ENCODE data around the gene GSTA5. TPM values are rescaled to one million over a fixed set of nuclear protein-coding genes. Genes with fewer than 3 reads are reported as not detected.

GSTA5 gene
- total and polyA plus RNA-seq, 2 of the 8 experiments (the other 6 are each of a cell fraction or from before 2014, with no cell fraction given) = not detected

DNA sequence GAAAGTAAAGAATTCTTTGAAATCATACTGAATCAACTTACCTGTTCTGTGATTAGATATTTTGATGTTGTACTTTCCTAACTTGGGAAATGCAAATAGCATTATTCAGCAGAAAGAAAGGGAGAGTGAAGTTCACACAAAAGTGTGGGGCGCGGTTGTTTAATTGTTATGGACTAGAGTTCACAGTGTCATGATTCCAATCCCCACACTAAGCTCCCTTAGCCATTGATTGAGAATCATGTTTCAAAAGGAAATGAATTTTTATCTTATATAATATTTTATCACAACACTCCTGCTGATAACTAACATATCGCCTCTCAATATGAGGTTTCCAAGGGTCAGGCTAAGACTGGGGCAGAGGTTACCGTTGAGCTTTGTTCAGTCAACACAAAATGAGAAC, 3.0 kb upstream of the GSTA5 start:
- peaks cover 0 to 3% of the 10 kb centered on the region in 2 experiments; a peak in 1 of 4 replicates for H3K9me3 ChIP-seq (ENCODE audit: insufficient read depth in 2 of 2, low read depth in 1 of 2, low read length in 1 of 2)
- no peak overlapping the region for H2AK5ac ChIP-seq (ENCODE audit: low read depth, low read length)
- H3K27me3 ChIP-seq (replicated peaks in 1 of 4; ENCODE audit: control insufficient read depth in 3 of 4, extremely low read depth in 1 of 4, insufficient read depth in 3 of 4, low read length in 3 of 4) = 0 out of 7 replicates have a peak, but pooled peaks cover 0 to 2% (median 0%) of the 10 kb centered on the region in 4 experiments
- H3K4ac ChIP-seq (replicated peaks; ENCODE audit: insufficient read length, low read depth, low read length) = no peak overlapping the region
- no peak overlapping the region for H3K14ac ChIP-seq (ENCODE audit: insufficient read length)
- H4K5ac ChIP-seq (ENCODE audit: insufficient read length, low read depth, low read length) = no peak overlapping the region
- no peak for DNase-seq (ENCODE audit: low read depth in 1 of 2, low spot score in 2 of 2)
- no peak overlapping the region for H2AFZ ChIP-seq (ENCODE audit: low read length)
- no peak overlapping the region for H3K4me2 ChIP-seq (ENCODE audit: insufficient read depth in 1 of 2, low read depth in 2 of 2, low read length in 2 of 2)
- no peak overlapping the region for H4K8ac ChIP-seq (ENCODE audit: extremely low read depth, insufficient read depth, low read length)
- no peak overlapping the region for H3K9ac ChIP-seq (replicated peaks in 1 of 4; ENCODE audit: extremely low read depth in 1 of 4, low read depth in 3 of 4, low read length in 3 of 4)
- no peak for FAIRE-seq
- no peak overlapping the region for H3K56ac ChIP-seq (replicated peaks; ENCODE audit: insufficient read length, low read depth, low read length)
- H2BK5ac ChIP-seq (ENCODE audit: low read depth, low read length) = no peak overlapping the region
- no peaks in the 10 kb centered on the region for H3K36me3 ChIP-seq (ENCODE audit: control insufficient read depth in 2 of 4, insufficient read depth in 4 of 4, low read length in 3 of 4)
- ChIA-PET CTCF (ENCODE audit: partially characterized antibody) (interaction anchor here (0.9 to 1.5 kb wide), 3 partner anchors 9 to 14 kb away, joined by 3 to 5 read pairs (median 4); no protein-coding TSS in a partner anchor), POLR2A (ENCODE audit: partially characterized antibody) (interaction anchor here (1.3 kb wide), 1 partner anchor 51 kb away, joined by 4 read pairs; no protein-coding TSS in a partner anchor)
- H2BK120ac ChIP-seq (replicated peaks; ENCODE audit: low read depth, low read length) = no peak overlapping the region
- H3K27ac ChIP-seq (ENCODE audit: low read depth, low read length) = no peak overlapping the region
- 0 out of 2 replicates have a peak, but pooled peaks cover 2% of the 10 kb centered on the region for H3K23me2 ChIP-seq (ENCODE audit: low read depth, low read length)
- H3K18ac ChIP-seq (ENCODE audit: extremely low read depth, low read length) = no peak overlapping the region
- no peak overlapping the region for H2BK12ac ChIP-seq (ENCODE audit: low read depth, low read length)
- no peaks in the 10 kb centered on the region for H3K79me2 ChIP-seq (ENCODE audit: control insufficient read depth in 1 of 2, insufficient read depth in 2 of 2, low read length in 2 of 2)
- no peak overlapping the region for H3K23ac ChIP-seq (ENCODE audit: insufficient read length)
- H2BK20ac ChIP-seq (ENCODE audit: low read length) = no peak overlapping the region
- 95% methylated on average over 4 of the region's 4 CpGs; no CpG with 5 or more reads in 1 of the 2 experiments for WGBS, 2 experiments (ENCODE audit: extremely low coverage in 1 of 2, insufficient coverage in 1 of 2, insufficient read length in 1 of 2, insufficient replicate concordance in 2 of 2, low coverage in 1 of 2, low lambda C conversion rate in 2 of 2, missing lambda C conversion rate in 1 of 2)
- H3K4me3 ChIP-seq (ENCODE audit: extremely low read depth in 1 of 4, insufficient read depth in 2 of 4, low read depth in 3 of 4, low read length in 4 of 4) = no peak overlapping the region
- no peak overlapping the region for H4K91ac ChIP-seq (replicated peaks; ENCODE audit: insufficient read length, low read length)
- no peaks in the 10 kb centered on the region for H3K4me1 ChIP-seq (replicated peaks in 1 of 4; ENCODE audit: control insufficient read depth in 3 of 4, insufficient read depth in 4 of 4, low read length in 3 of 4)
- no peaks in the 10 kb centered on the region for H4K20me1 ChIP-seq (replicated peaks in 1 of 2; ENCODE audit: control insufficient read depth in 1 of 2, insufficient read depth in 2 of 2, low read length in 2 of 2)
- H2BK15ac ChIP-seq (ENCODE audit: low read length) = no peak overlapping the region
- H3K79me1 ChIP-seq (ENCODE audit: low read depth, low read length) = no peaks in the 10 kb centered on the region
- TF ChIP-seq CEBPB (IDR thresholded peaks at IDR 0.05; ENCODE audit: low read depth, low read length) (no peak), SRF (IDR thresholded peaks at IDR 0.05; ENCODE audit: low read depth, low read length) (no peak), RNF2 (IDR thresholded peaks at IDR 0.05; ENCODE audit: borderline replicate concordance, low read depth, low read length, missing control alignments, poor library complexity, severe bottlenecking) (no peak), TEAD4 (IDR thresholded peaks at IDR 0.05; ENCODE audit: low read depth, low read length) (no peak), TBP (IDR thresholded peaks at IDR 0.05; ENCODE audit: low read depth, low read length) (no peak), SP4 (IDR thresholded peaks at IDR 0.05; ENCODE audit: low read length) (no peak), JUN (IDR thresholded peaks at IDR 0.05; ENCODE audit: low read depth, low read length) (no peak), EP300 (IDR thresholded peaks at IDR 0.05; ENCODE audit: borderline replicate concordance in 1 of 2, low read depth in 2 of 2, low read length in 2 of 2) (no peak), YY1 (IDR thresholded peaks at IDR 0.05; ENCODE audit: low read depth, low read length) (no peak), SP2 (IDR thresholded peaks at IDR 0.05; ENCODE audit: low read length) (no peak)
- TF ChIP-seq, protein P1, sequence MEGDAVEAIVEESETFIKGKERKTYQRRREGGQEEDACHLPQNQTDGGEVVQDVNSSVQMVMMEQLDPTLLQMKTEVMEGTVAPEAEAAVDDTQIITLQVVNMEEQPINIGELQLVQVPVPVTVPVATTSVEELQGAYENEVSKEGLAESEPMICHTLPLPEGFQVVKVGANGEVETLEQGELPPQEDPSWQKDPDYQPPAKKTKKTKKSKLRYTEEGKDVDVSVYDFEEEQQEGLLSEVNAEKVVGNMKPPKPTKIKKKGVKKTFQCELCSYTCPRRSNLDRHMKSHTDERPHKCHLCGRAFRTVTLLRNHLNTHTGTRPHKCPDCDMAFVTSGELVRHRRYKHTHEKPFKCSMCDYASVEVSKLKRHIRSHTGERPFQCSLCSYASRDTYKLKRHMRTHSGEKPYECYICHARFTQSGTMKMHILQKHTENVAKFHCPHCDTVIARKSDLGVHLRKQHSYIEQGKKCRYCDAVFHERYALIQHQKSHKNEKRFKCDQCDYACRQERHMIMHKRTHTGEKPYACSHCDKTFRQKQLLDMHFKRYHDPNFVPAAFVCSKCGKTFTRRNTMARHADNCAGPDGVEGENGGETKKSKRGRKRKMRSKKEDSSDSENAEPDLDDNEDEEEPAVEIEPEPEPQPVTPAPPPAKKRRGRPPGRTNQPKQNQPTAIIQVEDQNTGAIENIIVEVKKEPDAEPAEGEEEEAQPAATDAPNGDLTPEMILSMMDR (IDR thresholded peaks at IDR 0.05; ENCODE audit: control extremely low read depth in 1 of 3, insufficient read depth in 1 of 3, low read depth in 1 of 3, low read length in 3 of 3) = no peak
